WI38 (cell line): Measurements from ENCODE around the gene PSKH1.

Experiments
- H3K4me3 ChIP-seq: 2 replicates; pipeline ENCODE4 v1.5.1; 2011; ENCODE audit warnings: low read depth, mild to moderate bottlenecking, control low read depth, low read length
- TF ChIP-seq, protein P1 (sequence below): IDR thresholded peaks from 2 replicates; pipeline ENCODE4 v1.5.1; 2012; ENCODE audit warnings: low read depth, mild to moderate bottlenecking, control low read depth, low read length

The PSKH1 gene

GRCh38 chr16:67919622-67920221, 26.7 kb downstream of the PSKH1 start:
- no peak overlapping the region for H3K4me3 ChIP-seq
- TF ChIP-seq, protein P1, sequence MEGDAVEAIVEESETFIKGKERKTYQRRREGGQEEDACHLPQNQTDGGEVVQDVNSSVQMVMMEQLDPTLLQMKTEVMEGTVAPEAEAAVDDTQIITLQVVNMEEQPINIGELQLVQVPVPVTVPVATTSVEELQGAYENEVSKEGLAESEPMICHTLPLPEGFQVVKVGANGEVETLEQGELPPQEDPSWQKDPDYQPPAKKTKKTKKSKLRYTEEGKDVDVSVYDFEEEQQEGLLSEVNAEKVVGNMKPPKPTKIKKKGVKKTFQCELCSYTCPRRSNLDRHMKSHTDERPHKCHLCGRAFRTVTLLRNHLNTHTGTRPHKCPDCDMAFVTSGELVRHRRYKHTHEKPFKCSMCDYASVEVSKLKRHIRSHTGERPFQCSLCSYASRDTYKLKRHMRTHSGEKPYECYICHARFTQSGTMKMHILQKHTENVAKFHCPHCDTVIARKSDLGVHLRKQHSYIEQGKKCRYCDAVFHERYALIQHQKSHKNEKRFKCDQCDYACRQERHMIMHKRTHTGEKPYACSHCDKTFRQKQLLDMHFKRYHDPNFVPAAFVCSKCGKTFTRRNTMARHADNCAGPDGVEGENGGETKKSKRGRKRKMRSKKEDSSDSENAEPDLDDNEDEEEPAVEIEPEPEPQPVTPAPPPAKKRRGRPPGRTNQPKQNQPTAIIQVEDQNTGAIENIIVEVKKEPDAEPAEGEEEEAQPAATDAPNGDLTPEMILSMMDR = no peak

DNA sequence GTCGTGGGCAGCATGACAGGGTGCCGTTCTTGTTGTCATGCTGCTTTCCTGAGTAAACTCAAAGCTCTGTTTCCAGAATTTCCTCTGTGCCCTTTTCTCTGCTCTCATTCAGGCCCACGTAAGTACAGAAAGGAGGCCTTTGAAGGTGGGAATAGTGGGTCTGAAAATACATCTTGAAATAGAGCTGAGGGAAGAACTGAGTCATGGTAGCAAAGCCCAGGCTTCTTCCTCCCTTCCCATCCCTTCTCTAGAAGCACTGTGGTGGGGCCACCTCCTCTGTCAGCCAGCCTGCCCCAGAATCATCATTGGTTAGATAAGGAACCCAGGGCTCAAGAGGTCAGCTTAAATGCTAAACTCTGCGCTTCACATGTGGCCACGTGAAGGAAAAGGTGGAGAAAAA, 29.2 kb downstream of the PSKH1 start:
- TF ChIP-seq, protein P1 = no peak
- no peak overlapping the region for H3K4me3 ChIP-seq

- TF ChIP-seq, protein P1 = no peak
- no peak overlapping the region for H3K4me3 ChIP-seq
Measured at GRCh38 chr16:67922740-67923139, 29.7 kb downstream of the PSKH1 start.

GRCh38 chr16:67923414-67924116, 30.5 kb downstream of the PSKH1 start:
- H3K4me3 ChIP-seq = no peak overlapping the region
- TF ChIP-seq, protein P1 = no peak

GRCh38 chr16:67924140-67924906, 31.3 kb downstream of the PSKH1 start:
- TF ChIP-seq, protein P1 = no peak

DNA sequence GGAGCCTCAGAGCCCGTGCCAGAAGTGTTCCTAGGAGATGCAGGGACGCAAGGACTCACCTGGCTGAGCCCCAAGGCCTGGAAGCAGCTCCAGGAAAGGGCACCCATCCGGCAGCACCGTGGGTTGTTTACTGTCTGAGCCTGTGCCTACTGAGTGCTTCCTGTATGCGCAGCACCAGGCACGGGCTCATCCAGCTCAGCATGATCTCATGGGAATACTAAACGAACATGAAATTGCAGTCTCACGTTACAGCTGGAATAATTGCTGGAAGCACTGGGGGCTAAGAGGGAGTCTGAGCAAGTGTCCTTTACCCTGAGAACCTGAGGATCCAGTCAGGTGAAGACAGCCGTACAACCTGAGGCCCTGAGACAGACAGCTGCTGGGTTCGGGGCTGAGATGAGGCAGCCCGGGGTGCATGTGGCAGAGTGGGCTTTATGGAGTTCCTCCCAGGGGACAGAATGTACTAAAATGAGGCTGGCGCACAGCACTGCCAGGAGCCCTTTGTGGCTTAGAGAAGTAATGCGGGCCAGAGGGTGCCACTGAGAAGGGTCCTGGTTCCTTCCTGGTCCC, 33.2 kb downstream of the PSKH1 start:
- TF ChIP-seq, protein P1 = no peak

More at GRCh38 chr16:67924140-67924906, 31.3 kb downstream of the PSKH1 start:
- no peak overlapping the region for H3K4me3 ChIP-seq

More for the DNA sequence above, 33.2 kb downstream of the PSKH1 start:
- H3K4me3 ChIP-seq = no peak overlapping the region
